NCI-H128 (cell line): ENCODE data around the gene NECTIN1.

Source experiments
- DNase-seq: peaks from one replicate; lab custom pipeline; 2025; ENCODE audit not compliant: unreplicated experiment; lab: John Stamatoyannopoulos, UW

Gene NECTIN1

DNA sequence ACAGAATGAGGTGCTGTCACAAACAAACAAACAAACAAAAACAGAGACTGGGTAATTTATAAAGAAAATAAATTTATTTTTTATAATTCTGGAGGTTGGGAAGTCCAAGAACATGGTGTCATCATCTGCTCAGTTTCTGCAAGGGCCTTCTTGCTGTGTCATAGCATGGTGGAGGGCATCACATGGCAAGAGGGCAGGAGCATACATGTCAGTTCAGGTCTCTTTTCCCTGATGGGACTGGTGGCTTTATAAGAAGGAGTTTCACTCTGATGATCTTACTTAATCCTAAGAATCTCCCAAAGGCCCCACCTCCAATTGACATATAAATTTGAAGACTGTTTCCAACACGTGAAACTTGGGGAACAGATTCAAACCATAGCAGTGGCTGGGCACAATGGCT lies 135.7 kb downstream of the NECTIN1 start:
- DNase-seq = no peak

DNA sequence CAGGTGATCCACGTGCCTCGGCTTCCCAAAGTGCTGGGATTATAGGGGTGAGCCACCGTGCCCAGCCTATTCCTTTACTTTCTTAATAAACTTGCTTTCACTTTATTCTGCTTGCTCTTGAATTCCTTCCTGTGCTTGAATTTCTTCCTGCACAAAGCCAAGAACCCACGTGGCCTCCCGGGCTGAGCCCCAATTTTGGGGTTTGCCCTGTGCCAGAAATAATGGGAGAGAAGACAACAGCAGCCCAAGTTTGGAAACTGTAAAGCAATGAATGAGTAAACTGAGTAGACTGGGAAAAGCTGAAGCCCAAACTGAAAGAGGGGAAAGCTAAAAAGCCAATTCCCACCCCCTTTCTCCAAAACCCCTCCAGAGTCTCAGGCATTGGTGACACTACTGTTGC lies 136.4 kb downstream of the NECTIN1 start:
- no peak for DNase-seq

DNA sequence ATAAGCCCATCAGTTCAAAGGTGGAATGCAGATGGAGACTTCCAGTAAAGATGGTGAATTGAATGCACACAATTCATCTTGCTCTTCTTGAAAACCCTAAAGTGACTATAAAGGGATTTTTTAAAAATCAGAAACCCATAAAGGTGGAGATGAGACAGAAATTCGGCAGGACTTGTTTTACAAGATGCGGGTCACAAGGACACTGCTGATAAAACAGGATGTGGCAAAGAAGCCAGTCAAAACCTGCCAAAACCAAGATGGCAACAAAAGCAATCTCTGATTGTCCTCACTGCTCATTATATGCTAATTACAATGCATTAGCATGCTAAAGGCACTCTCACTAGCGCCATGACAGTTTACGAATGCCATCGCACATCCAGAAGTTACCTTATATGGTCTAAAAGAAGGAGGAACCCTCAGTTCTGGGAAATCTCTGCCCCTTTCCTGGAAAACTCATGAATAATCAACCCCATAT lies 137.1 kb downstream of the NECTIN1 start:
- DNase-seq = no peak

DNA sequence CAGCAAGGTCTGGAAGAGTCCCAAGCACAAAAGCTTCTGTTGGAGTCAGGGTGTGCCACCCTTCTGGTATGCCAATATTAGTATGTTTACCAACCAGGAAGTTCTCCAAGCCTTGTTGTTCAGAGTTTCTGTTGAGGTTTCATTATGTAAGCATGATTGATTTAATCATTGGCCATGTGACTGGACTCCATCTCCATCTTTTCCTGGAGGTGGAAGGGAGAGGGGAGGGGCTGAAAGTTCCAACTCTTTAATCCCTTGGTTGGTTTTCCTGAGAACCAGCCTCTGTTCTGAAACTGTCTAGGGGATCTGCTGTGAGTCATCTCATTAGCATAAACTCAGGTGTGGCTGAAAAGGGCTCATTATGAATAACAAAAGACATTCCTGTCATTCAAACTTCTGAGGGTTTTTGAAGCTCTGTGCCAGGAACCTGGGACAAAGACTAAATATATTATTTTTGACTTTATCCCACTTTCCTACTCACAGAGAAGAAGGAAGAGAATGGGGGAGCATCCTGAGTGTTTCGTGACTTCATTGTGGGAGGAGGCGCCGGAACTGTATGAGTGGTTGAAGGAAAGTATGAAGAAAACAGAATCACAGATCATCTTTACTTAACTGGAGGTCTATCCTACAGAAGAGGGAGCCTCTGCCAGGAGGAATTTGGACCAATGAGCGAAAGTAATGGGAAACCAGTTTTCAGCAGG lies 138.2 kb downstream of the NECTIN1 start:
- no peak for DNase-seq

DNA sequence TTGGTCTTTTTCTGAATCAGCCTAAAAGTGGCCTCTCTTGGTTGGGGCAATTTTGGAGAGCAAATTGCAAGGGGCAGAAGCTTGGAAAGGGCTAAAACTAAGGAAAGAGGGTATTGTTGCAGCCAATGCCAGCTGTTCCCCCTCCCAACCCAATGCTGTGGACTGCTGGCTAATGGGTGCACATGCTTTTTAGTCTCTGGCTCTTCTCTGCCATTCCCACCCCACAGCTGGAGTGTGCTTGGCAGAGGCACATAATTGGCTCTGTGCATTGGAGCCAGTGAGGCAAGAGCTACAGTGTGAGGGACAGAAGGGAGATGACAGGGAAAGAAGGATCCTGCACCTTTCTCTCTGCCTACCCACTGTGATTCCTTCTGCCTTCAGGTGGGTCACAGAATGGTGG lies 140.0 kb downstream of the NECTIN1 start:
- DNase-seq = no peak
